GM12891 (cell line): ENCODE data around the gene ERGIC1.

Experiments
- POLR2A ChIP-seq: IDR thresholded peaks from 2 replicates; pipeline ENCODE4 v1.6.1; 2011; ENCODE audit warnings: low read depth, low read length, control low read depth
- POLR2AphosphoS5 ChIP-seq: IDR thresholded peaks from 2 replicates; pipeline ENCODE4 v1.6.1; 2011; ENCODE audit warnings: low read depth, low read length, control low read depth
- SPI1 ChIP-seq: IDR thresholded peaks from 2 replicates; pipeline ENCODE4 v1.6.1; 2011; ENCODE audit warnings: low read depth, low read length, control low read depth
- TAF1 ChIP-seq: IDR thresholded peaks from 2 replicates; pipeline ENCODE4 v1.6.1; 2011; ENCODE audit warnings: low read depth, low read length, control low read depth

- TF ChIP-seq TAF1 (no peak), SPI1 (no peak), POLR2AphosphoS5 (no peak), POLR2A (no peak)
Measured at GRCh38 chr5:172878585-172878932, 44.5 kb downstream of the ERGIC1 start.
